ENCODE results near the gene NOM1.

GRCh38 chr7:156935250-156935649, 14.3 kb upstream of the NOM1 start:
- TF ChIP-seq CTCF (IDR thresholded peaks at IDR 0.05) (no peak), EP300 (IDR thresholded peaks at IDR 0.05) (no peak), POLR2A (IDR thresholded peaks at IDR 0.05; ENCODE audit: low read depth) (no peak), POLR2AphosphoS5 (IDR thresholded peaks at IDR 0.05) (no peak)

All from esophagus muscularis mucosa (tissue), 4 donors.